CD14-positive monocyte (primary cell): ENCODE results near the gene CLDN24. TPM values are rescaled to one million over a fixed set of nuclear protein-coding genes. Genes with fewer than 3 reads are reported as not detected.

Experiments
- DNase-seq, 3 donors: peaks; one replicate each; pipeline ENCODE4 v3.0.0-alpha.2; 2011 to 2022
- H2AFZ ChIP-seq: 2 replicates; pipeline ENCODE4 v1.6.0; 2012; ENCODE audit warnings: mild to moderate bottlenecking, low read depth, low read length, inconsistent platforms; ENCODE audit not compliant: insufficient read depth, poor library complexity, severe bottlenecking
- H3K27ac ChIP-seq, 2 donors: 1 replicate in 1 of 2; 2 replicates in 1 of 2; pipeline ENCODE4 v1.5.1; 2012 to 2013; ENCODE audit warnings: low read length in 2 of 2, control low read depth in 1 of 2, inconsistent platforms in 1 of 2, low read depth in 1 of 2, mild to moderate bottlenecking in 1 of 2
- H3K27me3 ChIP-seq, 2 donors: one replicate each; pipeline versions ENCODE4 v1.6.0 to v1.6.1; 2011 to 2013; ENCODE audit warnings: low read length in 2 of 2; ENCODE audit not compliant: control insufficient read depth in 2 of 2, insufficient read depth in 2 of 2
- H3K36me3 ChIP-seq, 2 donors: replicated peaks in 1 of 2; 1 replicate in 1 of 2; 2 replicates in 1 of 2; pipeline versions ENCODE4 v1.5.1 to v1.6.1; 2012 to 2013; ENCODE audit warnings: low read length in 2 of 2, control low read depth in 1 of 2, inconsistent platforms in 1 of 2, mild to moderate bottlenecking in 1 of 2; ENCODE audit not compliant: insufficient read depth in 2 of 2, control insufficient read depth in 1 of 2
- H3K4me1 ChIP-seq, 2 donors: 1 replicate in 1 of 2; 2 replicates in 1 of 2; pipeline versions ENCODE4 v1.5.1 to v1.6.1; 2012 to 2013; ENCODE audit warnings: low read length in 2 of 2, control low read depth in 1 of 2, inconsistent platforms in 1 of 2, mild to moderate bottlenecking in 1 of 2, moderate library complexity in 1 of 2; ENCODE audit not compliant: insufficient read depth in 2 of 2, control insufficient read depth in 1 of 2
- H3K4me2 ChIP-seq: replicated peaks from 2 replicates; pipeline ENCODE3; 2012; ENCODE audit warnings: low read length, moderate library complexity, mild to moderate bottlenecking; ENCODE audit not compliant: poor library complexity, severe bottlenecking; ENCODE audit errors: extremely low read depth
- H3K4me3 ChIP-seq, 3 experiments: fragments of 200-600 bp in 1 of 3; sonication (generic) in 1 of 3; replicated peaks in 1 of 3; 1 replicate in 2 of 3; 2 replicates in 1 of 3; pipeline ENCODE4 v1.5.1; 2011 to 2013; ENCODE audit warnings: low read length in 3 of 3, mild to moderate bottlenecking in 3 of 3, control low read depth in 2 of 3, low read depth in 2 of 3, inconsistent platforms in 1 of 3, moderate library complexity in 1 of 3
- H3K79me2 ChIP-seq: 2 replicates; pipeline ENCODE4 v1.6.0; 2012; ENCODE audit warnings: mild to moderate bottlenecking, control low read depth, inconsistent platforms, low read length, moderate library complexity; ENCODE audit not compliant: insufficient read depth
- H3K9ac ChIP-seq: 2 replicates; pipeline ENCODE4 v1.6.0; 2017; ENCODE audit warnings: low read length, mild to moderate bottlenecking; ENCODE audit not compliant: insufficient read depth, poor library complexity, severe bottlenecking
- H3K9me3 ChIP-seq, 2 donors: replicated peaks in 1 of 2; 1 replicate in 1 of 2; 2 replicates in 1 of 2; pipeline versions ENCODE4 v1.5.1 to v1.6.1; 2012 to 2013; ENCODE audit warnings: low read length in 2 of 2, control low read depth in 1 of 2; ENCODE audit not compliant: control insufficient read depth in 1 of 2, insufficient read depth in 1 of 2
- H4K20me1 ChIP-seq: 2 replicates; pipeline ENCODE4 v1.6.0; 2012; ENCODE audit warnings: mild to moderate bottlenecking, low read length, control low read depth, moderate library complexity; ENCODE audit not compliant: insufficient read depth
- H3K27ac Mint-ChIP-seq, 7 donors: one replicate each; pipeline ENCODE4 v1.8.0; 2020; ENCODE audit warnings: mild to moderate bottlenecking in 7 of 7, mixed read lengths in 7 of 7, moderate library complexity in 6 of 7, inconsistent platforms in 2 of 7
- H3K27me3 Mint-ChIP-seq, 3 donors: one replicate each; pipeline ENCODE4 v1.8.0; 2021 to 2022; ENCODE audit warnings: low read depth in 3 of 3, mild to moderate bottlenecking in 3 of 3, mixed read lengths in 3 of 3, moderate library complexity in 3 of 3, inconsistent platforms in 1 of 3
- H3K36me3 Mint-ChIP-seq, 2 donors: one replicate each; pipeline ENCODE4 v1.8.0; 2020; ENCODE audit warnings: mixed read lengths in 2 of 2, inconsistent platforms in 1 of 2, mild to moderate bottlenecking in 1 of 2
- H3K4me1 Mint-ChIP-seq: one replicate; pipeline ENCODE4 v1.8.0; 2020; ENCODE audit warnings: mild to moderate bottlenecking, mixed read lengths
- H3K4me3 Mint-ChIP-seq, 2 donors: one replicate each; pipeline ENCODE4 v1.8.0; 2020; ENCODE audit warnings: mild to moderate bottlenecking in 2 of 2, mixed read lengths in 2 of 2, moderate library complexity in 1 of 2
- H3K9me3 Mint-ChIP-seq, 7 donors: one replicate each; pipeline ENCODE4 v1.8.0; 2020 to 2022; ENCODE audit warnings: mixed read lengths in 7 of 7, mild to moderate bottlenecking in 6 of 7, moderate library complexity in 6 of 7, inconsistent platforms in 2 of 7
- CTCF ChIP-seq: fragments of 200-600 bp; IDR thresholded peaks from one replicate; pipeline ENCODE4 v1.8.0; 2022; ENCODE audit warnings: antibody characterized with exemption, mild to moderate bottlenecking
- WGBS: methylation state at CpG from one replicate; pipeline ENCODE4 v1.1.5; 2013; ENCODE audit warnings: missing lambda C conversion rate; ENCODE audit not compliant: insufficient coverage; 5-methylcytosine and 5-hydroxymethylcytosine counted together
- intact Hi-C, 2 donors: fragments of 100-400 bp; cut with micrococcal nuclease; formaldehyde crosslinking; loops; one replicate each; pipeline versions ENCODE4 v1.15.0 to v1.15.1; 2023
- polyA plus RNA-seq, 3 donors: library from polyadenylated mRNA; depleted of rRNA in 1 of 3; unstranded in 2 of 3; stranded (reverse) in 1 of 3; fragments of 300-500 nt in 2 of 3; fragments of >200 nt in 1 of 3; fragmentation: Illumina TruSeq in 2 of 3; gene quantifications; 1 replicate in 2 of 3; 2 replicates in 1 of 3; pipeline ENCODE4 v1.2.3, GENCODE V29; 2012 to 2021

Gene CLDN24
- polyA plus RNA-seq, 3 donors, result not detected

DNA sequence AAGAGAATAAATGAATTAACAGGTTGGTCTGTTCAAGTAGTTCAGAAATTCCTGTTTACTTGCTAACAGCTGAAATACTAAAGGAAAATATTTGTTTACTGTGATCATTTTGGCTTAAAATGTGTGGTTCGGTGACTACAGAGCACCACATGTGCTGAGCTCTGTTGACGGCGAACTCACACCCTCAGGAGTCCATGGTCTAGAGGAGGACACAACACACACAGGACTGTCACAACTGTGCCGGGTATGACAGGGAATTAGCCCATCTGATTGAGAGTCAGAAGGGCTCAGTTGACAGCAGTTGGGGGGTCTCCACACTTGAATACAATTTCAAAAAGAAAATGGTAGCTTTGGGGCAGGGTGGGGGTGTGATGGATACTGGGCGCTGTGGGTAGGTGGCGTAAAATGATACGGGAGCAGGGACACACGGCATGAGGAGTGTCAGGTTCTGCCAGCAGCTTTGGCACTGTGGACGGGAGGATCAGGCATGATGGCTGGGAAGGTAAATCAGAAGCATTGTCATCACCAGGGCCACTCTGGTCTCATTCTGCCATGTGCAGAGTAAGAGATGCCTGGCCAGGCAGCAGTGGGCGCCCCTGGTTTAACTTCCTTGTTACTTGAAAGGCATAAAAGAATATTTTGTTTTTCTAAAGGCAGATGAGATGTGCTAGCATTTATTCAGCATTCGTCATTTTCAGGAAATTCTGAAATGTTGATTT is 35.5 kb downstream of the CLDN24 start:
- H3K4me3 Mint-ChIP-seq, result no peak overlapping the region
- no peak overlapping the region for H3K27ac Mint-ChIP-seq
- WGBS, result 94% methylated on average over 8 of the region's 11 CpGs

DNA sequence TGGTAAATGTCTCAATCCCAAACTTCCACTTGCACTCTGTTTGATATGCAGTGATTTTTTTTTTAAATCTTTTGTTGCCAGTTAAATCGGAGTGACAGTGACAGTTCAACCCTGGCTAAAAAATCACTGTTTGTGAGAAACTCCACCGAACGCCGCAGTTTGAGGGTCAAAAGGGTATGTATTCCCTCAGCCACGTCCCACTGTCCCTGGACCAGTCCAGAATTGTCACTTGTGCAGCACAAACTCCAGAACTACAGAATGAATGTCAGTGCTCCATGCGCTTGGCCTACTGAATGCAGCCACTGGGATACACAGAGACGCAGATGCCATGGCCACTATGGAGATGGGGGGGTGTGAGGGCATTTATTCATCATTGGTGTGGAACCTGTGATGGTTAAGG is 36.3 kb downstream of the CLDN24 start:
- peaks cover 0 to 5% of the 10 kb centered on the region in 2 donors for H3K9me3 ChIP-seq
- no peaks in the 10 kb centered on the region for H4K20me1 ChIP-seq
- no peak overlapping the region for H3K27ac Mint-ChIP-seq
- H3K27me3 ChIP-seq, result no peaks in the 10 kb centered on the region
- H3K4me2 ChIP-seq, result no peak overlapping the region
- intact Hi-C loops, result no loop called here
- no peak overlapping the region for H3K4me3 ChIP-seq
- peaks cover 0 to 7% of the 10 kb centered on the region in 2 donors for H3K36me3 ChIP-seq
- no peak overlapping the region for H3K4me3 Mint-ChIP-seq
- 98% methylated on average over 7 of the region's 7 CpGs for WGBS
- H3K27me3 Mint-ChIP-seq, result no peaks in the 10 kb centered on the region
- no peaks in the 10 kb centered on the region for H3K4me1 ChIP-seq
- no peak overlapping the region for H3K27ac ChIP-seq
- no peak for DNase-seq
- H3K79me2 ChIP-seq, result no peaks in the 10 kb centered on the region
- no peaks in the 10 kb centered on the region for H3K4me1 Mint-ChIP-seq
- TF ChIP-seq CTCF, result no peak
- H3K9ac ChIP-seq, result no peak overlapping the region
- H3K9me3 Mint-ChIP-seq, result peaks cover 3 to 10% (median 6%) of the 10 kb centered on the region in 7 donors
- peaks cover 16 to 29% of the 10 kb centered on the region in 2 donors for H3K36me3 Mint-ChIP-seq
- no peak overlapping the region for H2AFZ ChIP-seq

More for the DNA sequence above, 35.5 kb downstream of the CLDN24 start:
- peaks cover 16 to 29% of the 10 kb centered on the region in 2 donors for H3K36me3 Mint-ChIP-seq
- H3K27ac ChIP-seq, result no peak overlapping the region
- H3K79me2 ChIP-seq, result no peaks in the 10 kb centered on the region
- H3K4me3 ChIP-seq, result no peak overlapping the region
- no peaks in the 10 kb centered on the region for H4K20me1 ChIP-seq
- H3K27me3 ChIP-seq, result no peaks in the 10 kb centered on the region
- H3K9ac ChIP-seq, result no peak overlapping the region
- TF ChIP-seq CTCF, result no peak
- H3K27me3 Mint-ChIP-seq, result no peaks in the 10 kb centered on the region
- no peak overlapping the region for H2AFZ ChIP-seq
- peaks cover 0 to 7% of the 10 kb centered on the region in 2 donors for H3K36me3 ChIP-seq
- intact Hi-C loops, result no loop called here
- H3K4me1 Mint-ChIP-seq, result no peaks in the 10 kb centered on the region
- no peaks in the 10 kb centered on the region for H3K4me1 ChIP-seq
- H3K9me3 Mint-ChIP-seq, result peaks cover 3 to 10% (median 6%) of the 10 kb centered on the region in 7 donors
- peaks cover 0 to 5% of the 10 kb centered on the region in 2 donors for H3K9me3 ChIP-seq
- DNase-seq, result no peak
- no peak overlapping the region for H3K4me2 ChIP-seq
